Dedifferentiated amniotic fluid mesenchymal stem cell (primary cell): Measurements from ENCODE around the gene NEDD4L.

ENCODE experiments used
- DNase-seq: peaks from one replicate; pipeline ENCODE4 v3.0.0-alpha.2; 2016; ENCODE audit errors: extremely low spot score

Gene NEDD4L

GRCh38 chr18:58052960-58053359 is 8.9 kb downstream of the NEDD4L start:
- no peak for DNase-seq

DNA sequence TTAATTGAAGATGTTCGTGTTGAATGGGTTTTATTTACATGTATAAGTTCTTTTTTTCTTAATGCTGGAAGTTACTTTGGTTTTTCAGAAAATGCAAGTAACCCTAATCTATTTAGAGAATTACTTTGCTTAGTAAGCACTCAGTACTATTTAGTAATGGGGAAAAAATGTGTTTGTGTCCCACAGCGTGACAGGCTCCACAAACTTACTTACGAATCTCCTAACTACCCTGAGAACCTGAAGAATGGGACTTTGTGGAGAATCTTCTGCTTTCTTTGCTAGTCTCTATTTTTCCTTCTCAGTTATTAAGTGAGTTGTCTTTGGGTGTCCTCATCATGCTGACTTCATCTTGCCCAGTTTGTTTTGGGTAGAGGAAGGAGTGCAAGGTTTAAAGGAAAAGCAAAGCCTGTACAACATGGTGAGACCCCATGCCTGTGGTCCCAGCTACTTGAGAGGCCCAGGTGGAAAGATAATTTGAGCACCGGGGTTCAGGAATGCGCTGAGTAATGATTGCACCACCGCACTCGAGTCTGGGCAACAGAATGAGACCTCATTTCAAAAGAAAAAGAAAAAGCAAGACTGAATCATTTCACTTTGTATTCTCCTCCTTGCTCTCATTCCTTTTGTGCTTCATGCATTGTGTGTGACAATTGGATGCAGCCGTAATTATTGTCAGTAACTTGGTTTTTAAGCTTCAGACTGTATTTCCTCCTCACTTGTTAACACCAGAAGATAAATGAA is 10.2 kb downstream of the NEDD4L start:
- peak; percentile 46 for DNase-seq

- no peak for DNase-seq
These were observed 12.0 kb downstream of the NEDD4L start for GRCh38 chr18:58055890-58056558.

- no peak for DNase-seq
These were observed 12.8 kb downstream of the NEDD4L start for GRCh38 chr18:58056852-58057251.

DNA sequence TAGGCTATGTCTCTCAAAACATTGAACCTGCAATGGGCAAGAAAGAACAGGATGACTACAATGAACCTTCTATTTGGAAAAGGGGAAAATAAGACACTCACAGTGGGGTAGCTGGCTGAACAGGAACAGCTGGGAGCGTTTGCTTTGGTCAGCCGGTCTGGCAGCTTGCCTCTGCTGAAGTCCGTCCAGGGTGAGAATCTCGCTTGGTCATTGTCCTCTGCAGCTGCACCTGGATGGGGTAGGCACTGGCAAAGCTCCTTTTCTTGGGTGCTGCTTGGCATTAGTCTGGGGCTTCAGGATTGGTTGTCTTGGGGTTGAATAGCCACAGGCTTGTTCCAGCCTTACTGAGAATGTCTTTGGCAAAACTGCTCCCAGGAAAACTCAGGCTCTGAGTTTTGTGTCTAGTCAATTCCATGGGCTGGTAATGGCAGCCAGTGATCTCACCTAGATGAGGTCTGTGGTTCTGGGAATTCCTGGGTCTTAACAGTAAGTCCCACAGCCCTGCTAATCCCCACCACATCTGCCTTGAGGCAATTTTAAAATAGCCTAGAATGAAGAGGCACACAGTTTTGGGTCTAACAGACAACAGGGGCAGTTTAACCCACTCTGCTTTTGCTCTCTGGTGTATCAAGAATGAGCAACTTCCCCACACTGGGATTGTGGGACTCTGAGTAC is 13.4 kb downstream of the NEDD4L start:
- DNase-seq: no peak

- DNase-seq: no peak
These were observed 14.7 kb downstream of the NEDD4L start for GRCh38 chr18:58058720-58059119.

DNA sequence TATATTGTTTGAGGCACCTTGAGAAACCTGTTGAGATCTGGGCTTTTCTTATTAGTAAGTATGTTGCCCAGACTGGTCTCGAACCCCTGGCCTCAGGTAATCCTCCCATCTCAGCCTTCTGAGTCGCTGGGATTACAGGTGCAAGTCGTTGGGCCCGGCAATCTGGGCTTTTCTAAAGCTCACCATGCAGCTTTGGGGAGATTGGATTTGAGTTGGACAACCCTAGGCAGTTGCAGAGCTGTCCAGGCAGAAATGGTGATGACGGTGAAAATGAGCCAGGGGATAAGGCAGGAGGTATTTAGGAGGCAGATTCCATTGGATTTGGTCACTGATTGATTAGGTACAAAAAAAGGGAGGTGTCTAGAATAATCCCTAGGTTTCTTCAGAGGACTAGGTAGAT is 16.2 kb downstream of the NEDD4L start:
- no peak for DNase-seq

DNA sequence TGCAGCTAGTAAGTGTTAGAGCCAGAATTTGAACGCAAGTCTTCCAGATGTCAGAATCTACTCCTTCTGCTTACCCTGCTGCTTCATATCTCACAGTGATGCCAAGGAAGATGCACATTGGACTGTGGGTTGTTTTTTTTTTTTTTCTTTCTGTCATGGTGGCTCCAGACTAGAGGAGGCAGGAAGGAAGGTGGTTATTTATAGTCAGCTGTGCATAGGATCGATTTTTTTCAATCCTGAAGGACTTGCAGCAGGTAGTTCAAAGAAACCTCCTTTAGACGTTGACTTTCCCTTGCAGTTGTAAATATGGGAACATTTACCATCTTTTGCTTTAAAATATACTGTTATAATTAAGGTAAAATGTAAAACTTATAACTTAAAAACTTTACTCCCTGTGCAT is 17.3 kb downstream of the NEDD4L start:
- no peak for DNase-seq

DNA sequence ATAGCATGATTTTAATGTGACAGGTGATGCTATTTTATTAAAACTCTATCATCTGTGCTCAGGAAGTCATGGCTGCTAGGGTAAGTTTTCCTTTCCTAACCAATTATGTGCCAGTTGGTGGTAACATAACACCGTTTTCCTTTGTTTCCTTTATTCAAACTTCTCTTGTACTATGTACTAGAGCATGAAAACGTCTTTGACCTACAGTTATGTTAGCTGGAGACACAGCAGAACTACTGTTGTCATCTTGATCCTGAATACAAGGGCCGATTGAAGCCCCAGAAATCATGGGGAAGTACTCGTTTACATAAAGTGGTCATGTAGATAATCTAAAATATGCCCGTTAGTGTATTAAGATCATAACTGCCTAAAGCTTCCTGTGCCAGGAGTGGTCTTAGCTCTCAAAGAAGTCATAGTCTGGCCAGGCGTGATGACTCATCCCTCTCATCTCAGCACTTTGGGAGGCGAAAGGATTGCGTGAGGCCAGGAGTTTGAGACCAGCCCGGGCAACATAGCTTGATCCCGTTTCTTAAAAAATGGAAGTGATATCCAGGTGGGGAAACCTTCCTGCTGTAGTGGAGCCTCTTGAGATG is 20.5 kb downstream of the NEDD4L start:
- no peak for DNase-seq

- no peak for DNase-seq
These were observed 21.9 kb downstream of the NEDD4L start for GRCh38 chr18:58065956-58066355.

GRCh38 chr18:58067601-58068000 is 23.6 kb downstream of the NEDD4L start:
- no peak for DNase-seq

GRCh38 chr18:58069099-58069498 is 25.1 kb downstream of the NEDD4L start:
- DNase-seq: no peak

DNA sequence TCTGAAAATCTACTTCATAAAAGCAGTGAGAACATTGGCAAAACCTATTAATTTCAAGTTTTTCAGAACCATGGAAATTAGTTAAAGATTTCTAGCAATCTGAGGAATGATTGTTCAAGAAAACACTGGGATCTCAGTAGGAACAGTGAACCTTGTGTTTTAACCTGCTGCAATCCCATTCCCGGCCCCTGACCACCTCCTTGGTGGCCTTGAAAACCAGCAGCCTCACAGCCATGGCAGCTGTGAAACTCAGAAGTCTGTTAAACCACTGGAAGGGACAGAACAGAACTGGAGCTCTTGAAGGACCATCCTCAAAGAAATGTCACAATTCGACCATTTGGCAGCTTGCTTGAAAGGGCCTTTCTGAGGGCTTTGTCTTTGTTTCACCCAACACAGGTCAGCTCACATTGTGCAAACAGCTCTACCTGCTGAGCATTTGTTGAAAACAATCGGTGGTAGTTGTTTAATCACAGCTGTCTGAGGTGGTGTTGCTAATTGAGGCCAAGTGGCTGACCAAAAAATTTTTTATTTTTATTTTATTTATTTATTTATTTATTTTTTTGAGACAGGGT is 25.8 kb downstream of the NEDD4L start:
- no peak for DNase-seq

- DNase-seq: no peak
These were observed 32.0 kb downstream of the NEDD4L start for GRCh38 chr18:58076052-58076451.

GRCh38 chr18:58077329-58077728 is 33.3 kb downstream of the NEDD4L start:
- no peak for DNase-seq

DNA sequence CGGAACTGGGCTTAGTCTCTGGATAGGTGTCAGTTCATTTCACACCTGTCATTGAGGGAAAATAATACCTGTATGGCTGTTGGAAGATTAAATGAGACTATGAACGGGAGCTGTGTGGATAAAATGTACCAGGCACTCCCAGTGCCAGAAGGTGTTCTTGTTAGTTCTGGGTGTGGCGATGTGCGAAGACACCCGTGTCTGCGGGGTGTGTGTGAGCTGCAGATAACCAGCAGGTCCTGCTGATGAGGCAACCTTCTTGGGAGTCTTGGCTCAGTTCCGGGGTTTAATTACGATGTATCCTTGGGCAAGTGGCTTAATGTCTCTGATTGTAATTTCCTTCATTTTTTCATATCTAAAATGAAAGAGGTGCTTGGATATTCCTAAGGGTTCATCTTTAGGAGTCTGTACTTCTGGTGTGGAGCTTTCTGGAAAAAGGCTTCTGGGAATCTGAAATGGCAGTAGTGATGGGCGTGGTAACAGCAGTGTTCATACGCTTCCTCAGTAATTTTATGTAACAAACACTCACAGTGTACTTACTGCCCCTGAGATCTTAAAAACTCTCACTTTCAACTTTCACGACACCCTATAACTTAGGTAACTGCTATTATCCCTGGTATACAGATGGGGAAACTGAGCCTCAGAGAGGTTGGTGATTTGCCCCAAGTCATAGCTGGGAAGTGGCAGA is 35.0 kb downstream of the NEDD4L start:
- DNase-seq: no peak

DNA sequence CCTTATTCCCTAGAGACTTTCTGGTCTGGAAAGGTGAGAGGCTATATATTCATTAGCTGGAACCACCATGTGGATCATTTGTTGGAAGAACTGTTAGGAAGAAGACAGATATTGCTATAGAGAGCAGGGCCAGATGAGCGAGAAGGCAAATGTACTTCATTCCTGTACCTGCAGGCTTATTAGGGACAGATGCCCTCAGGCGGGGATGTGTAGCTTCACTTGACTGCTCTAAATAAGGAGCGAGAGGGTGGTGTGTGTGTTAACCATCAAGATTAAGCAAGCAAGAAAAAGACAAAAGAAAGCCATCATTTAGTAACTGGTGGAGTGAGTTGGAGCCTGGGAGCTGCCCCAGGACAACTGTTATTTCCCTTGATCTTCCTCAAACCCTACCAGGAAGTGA is 36.4 kb downstream of the NEDD4L start:
- DNase-seq: no peak

- no peak for DNase-seq
These were observed 44.1 kb downstream of the NEDD4L start for GRCh38 chr18:58087928-58088690.

DNA sequence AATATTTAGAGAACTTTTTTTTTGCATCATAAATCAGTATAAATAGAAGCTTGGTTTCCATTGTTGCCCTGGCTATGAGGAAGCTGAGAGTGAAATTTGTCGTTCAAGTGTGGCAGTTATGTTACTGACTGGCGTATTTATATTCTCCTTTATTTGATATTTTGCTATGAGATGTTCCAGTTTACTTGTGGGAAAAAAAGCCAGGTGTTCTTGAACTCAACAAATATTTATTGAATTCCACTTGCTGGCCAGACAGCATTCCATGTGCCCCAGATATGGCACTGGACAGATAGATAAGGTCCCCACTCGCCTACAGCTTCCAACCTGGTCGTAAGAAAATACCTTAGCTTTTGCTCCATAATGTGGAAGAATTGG is 44.7 kb downstream of the NEDD4L start:
- DNase-seq: no peak

GRCh38 chr18:58091099-58091611 is 47.1 kb downstream of the NEDD4L start:
- no peak for DNase-seq

DNA sequence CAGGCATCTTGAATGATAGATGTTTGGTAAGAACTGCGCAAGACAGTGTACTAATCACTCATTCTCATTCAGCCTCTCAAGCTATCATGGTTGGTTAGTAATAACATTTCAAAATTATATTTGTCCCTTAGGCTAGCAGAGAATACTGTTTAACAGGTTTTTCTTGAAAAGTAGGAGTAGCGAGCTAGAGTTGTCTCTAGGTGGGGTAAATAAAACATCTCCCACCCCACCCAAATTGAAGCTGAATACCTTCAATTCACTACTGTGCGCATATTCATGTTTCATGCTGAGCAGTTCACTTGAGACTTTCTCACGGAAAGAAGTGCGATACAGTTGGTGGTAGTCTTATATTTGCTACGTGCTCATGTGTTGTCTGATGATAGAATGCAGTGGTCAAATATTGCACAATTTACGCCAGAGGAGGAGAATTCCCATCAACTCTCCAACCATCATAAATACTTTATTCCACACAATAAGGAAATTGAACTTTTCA is 49.3 kb downstream of the NEDD4L start:
- DNase-seq: no peak
